Hepatocyte (in vitro differentiated cells): ENCODE results near the gene PNMA6E. TPM values are rescaled to one million over a fixed set of nuclear protein-coding genes. Genes with fewer than 3 reads are reported as not detected.

Source experiments
- DNase-seq: peaks from one replicate; pipeline ENCODE4 v3.0.0-alpha.2; 2016; ENCODE audit warnings: low spot score
- H2AFZ ChIP-seq: fragments of 200-600 bp; sonication (generic); 2 replicates; pipeline ENCODE4 v1.6.0; 2016; ENCODE audit warnings: antibody characterized with exemption, mild to moderate bottlenecking
- H3K27ac ChIP-seq: fragments of 200-600 bp; sonication (generic); 2 replicates; pipeline ENCODE4 v1.5.1; 2016; ENCODE audit warnings: mild to moderate bottlenecking
- H3K27me3 ChIP-seq: fragments of 200-600 bp; sonication (generic); 2 replicates; pipeline ENCODE4 v1.6.1; 2016
- H3K36me3 ChIP-seq: fragments of 200-600 bp; sonication (generic); replicated peaks from 2 replicates; pipeline ENCODE4 v1.5.1; 2016; ENCODE audit warnings: low read depth; ENCODE audit not compliant: insufficient read depth
- H3K4me1 ChIP-seq: fragments of 200-600 bp; sonication (generic); 2 replicates; pipeline ENCODE4 v1.5.1; 2016; ENCODE audit warnings: mild to moderate bottlenecking, moderate library complexity; ENCODE audit not compliant: insufficient read depth
- H3K4me2 ChIP-seq: fragments of 200-600 bp; sonication (generic); 2 replicates; pipeline ENCODE4 v1.6.0; 2016
- H3K4me3 ChIP-seq: fragments of 200-600 bp; sonication (generic); 2 replicates; pipeline ENCODE4 v1.5.1; 2016; ENCODE audit warnings: mild to moderate bottlenecking
- H3K79me2 ChIP-seq: fragments of 200-600 bp; sonication (generic); 2 replicates; pipeline ENCODE4 v1.6.0; 2017; ENCODE audit warnings: mild to moderate bottlenecking
- H3K9me2 ChIP-seq: fragments of 200-600 bp; sonication (generic); replicated peaks from 2 replicates; pipeline ENCODE4 v1.6.0; 2017; ENCODE audit warnings: mild to moderate bottlenecking; ENCODE audit not compliant: insufficient read depth
- H3K9me3 ChIP-seq: fragments of 200-600 bp; sonication (generic); 2 replicates; pipeline ENCODE4 v1.5.1; 2016; ENCODE audit warnings: low read depth, mild to moderate bottlenecking
- H4K20me1 ChIP-seq: fragments of 200-600 bp; sonication (generic); 2 replicates; pipeline ENCODE4 v1.6.0; 2016; ENCODE audit warnings: mild to moderate bottlenecking; ENCODE audit not compliant: insufficient read depth, poor library complexity, severe bottlenecking
- EZH2 ChIP-seq: fragments of 200-600 bp; sonication (generic); IDR thresholded peaks from 2 replicates; pipeline ENCODE4 v1.6.1; 2016; ENCODE audit warnings: antibody characterized with exemption, mild to moderate bottlenecking, borderline replicate concordance
- EZH2phosphoT487 ChIP-seq: fragments of 200-600 bp; sonication (generic); IDR thresholded peaks from one replicate; pipeline ENCODE4 v1.6.1; 2018; ENCODE audit warnings: antibody characterized with exemption, mild to moderate bottlenecking, low read depth, moderate library complexity; ENCODE audit not compliant: unreplicated experiment, severe bottlenecking
- WGBS: methylation state at CpG from one replicate; pipeline ENCODE4 v1.1.6; 2016; ENCODE audit warnings: low lambda C conversion rate; ENCODE audit errors: missing lambda C conversion rate; 5-methylcytosine and 5-hydroxymethylcytosine counted together
- polyA plus RNA-seq: library from polyadenylated mRNA; unstranded; fragments of >200 nt; fragmentation: Nextera tagmentation; extraction: Ambion mirVana; gene quantifications from 2 replicates; pipeline ENCODE4 v1.2.1, GENCODE V29; 2016
- total RNA-seq: library from RNA; depleted of rRNA; stranded (reverse); fragments of >200 nt; gene quantifications from 2 replicates; pipeline ENCODE4 v1.2.3, GENCODE V29; 2014
- TF ChIP-seq, protein P1 (sequence below): fragments of 200-600 bp; sonication (generic); IDR thresholded peaks from 2 replicates; pipeline ENCODE4 v1.5.1; 2016; ENCODE audit warnings: antibody characterized with exemption, mild to moderate bottlenecking; ENCODE audit not compliant: poor library complexity

The PNMA6E gene
- total and polyA plus RNA-seq, 2 experiments from 2014 or later, result not detected

DNA sequence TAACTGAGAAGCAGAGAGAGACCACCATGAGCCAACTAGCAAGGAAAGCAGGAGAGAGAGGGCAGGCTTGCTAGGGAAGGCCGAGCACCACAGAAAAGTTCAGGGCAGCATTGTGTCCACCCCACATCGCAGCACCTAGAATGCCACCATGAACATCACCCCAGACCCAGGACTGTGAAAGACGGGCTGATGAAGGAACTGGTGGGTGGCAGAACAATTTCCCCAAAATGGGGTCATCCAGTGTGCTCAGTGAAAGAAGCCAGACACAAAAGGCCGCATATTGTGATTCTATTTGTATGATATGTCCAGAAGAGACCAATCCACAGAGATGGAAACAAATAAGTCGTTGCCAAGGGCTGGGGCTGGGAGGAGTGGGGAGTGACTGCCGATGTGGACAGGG lies 16.8 kb downstream of the PNMA6E start:
- DNase-seq, result no peak
- Histone ChIP-seq H3K9me2 (no peaks in the 10 kb centered on the region), H3K9me3 (no peaks in the 10 kb centered on the region), H3K27me3 (no peaks in the 10 kb centered on the region), H3K36me3 (no peaks in the 10 kb centered on the region), H3K4me3 (no peak overlapping the region), H3K4me1 (no peaks in the 10 kb centered on the region), H3K4me2 (no peak overlapping the region), H4K20me1 (no peaks in the 10 kb centered on the region), H3K79me2 (no peaks in the 10 kb centered on the region), H3K27ac (no peak overlapping the region), H2AFZ (no peak overlapping the region)
- TF ChIP-seq EZH2 (no peak), EZH2phosphoT487 (no peak)
- TF ChIP-seq, protein P1, sequence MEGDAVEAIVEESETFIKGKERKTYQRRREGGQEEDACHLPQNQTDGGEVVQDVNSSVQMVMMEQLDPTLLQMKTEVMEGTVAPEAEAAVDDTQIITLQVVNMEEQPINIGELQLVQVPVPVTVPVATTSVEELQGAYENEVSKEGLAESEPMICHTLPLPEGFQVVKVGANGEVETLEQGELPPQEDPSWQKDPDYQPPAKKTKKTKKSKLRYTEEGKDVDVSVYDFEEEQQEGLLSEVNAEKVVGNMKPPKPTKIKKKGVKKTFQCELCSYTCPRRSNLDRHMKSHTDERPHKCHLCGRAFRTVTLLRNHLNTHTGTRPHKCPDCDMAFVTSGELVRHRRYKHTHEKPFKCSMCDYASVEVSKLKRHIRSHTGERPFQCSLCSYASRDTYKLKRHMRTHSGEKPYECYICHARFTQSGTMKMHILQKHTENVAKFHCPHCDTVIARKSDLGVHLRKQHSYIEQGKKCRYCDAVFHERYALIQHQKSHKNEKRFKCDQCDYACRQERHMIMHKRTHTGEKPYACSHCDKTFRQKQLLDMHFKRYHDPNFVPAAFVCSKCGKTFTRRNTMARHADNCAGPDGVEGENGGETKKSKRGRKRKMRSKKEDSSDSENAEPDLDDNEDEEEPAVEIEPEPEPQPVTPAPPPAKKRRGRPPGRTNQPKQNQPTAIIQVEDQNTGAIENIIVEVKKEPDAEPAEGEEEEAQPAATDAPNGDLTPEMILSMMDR, result no peak
- WGBS, result 86% methylated on average over 6 of the region's 6 CpGs

DNA sequence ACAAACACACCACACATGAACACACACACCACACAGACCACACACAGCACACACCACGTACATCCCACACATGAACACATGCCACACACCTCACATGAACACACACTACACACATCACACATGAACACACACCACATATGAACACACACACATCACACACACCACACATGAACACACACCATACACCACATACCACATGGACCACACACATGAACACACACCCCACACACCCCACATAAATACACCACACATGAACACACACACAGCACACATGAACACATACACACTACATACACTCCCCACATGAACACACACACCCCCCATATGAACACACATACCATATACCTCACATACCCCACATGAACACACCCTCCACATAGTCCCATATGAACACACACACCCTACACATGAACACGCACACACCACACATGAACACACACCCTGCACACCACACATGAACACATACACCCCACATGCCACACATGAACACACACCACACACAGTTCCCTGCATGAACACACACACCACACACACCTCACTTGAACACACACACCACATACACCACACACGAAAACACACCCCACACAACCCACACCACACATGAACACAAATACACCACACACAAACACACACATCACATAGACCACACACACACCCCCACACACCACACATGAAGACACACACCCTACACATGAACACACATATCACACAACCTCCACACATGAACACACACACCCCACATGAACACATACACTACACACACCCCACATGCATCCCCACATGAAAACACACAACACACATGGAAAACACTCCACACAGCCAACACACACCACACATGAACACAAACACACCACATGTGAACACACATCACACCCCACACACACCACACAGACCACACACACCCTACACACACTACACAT lies 18.3 kb downstream of the PNMA6E start:
- TF ChIP-seq EZH2phosphoT487, result no peak
- Histone ChIP-seq H3K27ac (peak overlapping the region; percentile 83), H3K27me3 (no peaks in the 10 kb centered on the region), H3K9me2 (no peaks in the 10 kb centered on the region), H4K20me1 (no peaks in the 10 kb centered on the region), H3K4me1 (no peaks in the 10 kb centered on the region), H3K36me3 (no peaks in the 10 kb centered on the region), H3K4me2 (peak overlapping the region; percentile 53), H2AFZ (no peak overlapping the region), H3K9me3 (no peaks in the 10 kb centered on the region), H3K79me2 (no peaks in the 10 kb centered on the region), H3K4me3 (no peak overlapping the region)
- no peak for DNase-seq
- 84% methylated on average over 3 of the region's 3 CpGs for WGBS

DNA sequence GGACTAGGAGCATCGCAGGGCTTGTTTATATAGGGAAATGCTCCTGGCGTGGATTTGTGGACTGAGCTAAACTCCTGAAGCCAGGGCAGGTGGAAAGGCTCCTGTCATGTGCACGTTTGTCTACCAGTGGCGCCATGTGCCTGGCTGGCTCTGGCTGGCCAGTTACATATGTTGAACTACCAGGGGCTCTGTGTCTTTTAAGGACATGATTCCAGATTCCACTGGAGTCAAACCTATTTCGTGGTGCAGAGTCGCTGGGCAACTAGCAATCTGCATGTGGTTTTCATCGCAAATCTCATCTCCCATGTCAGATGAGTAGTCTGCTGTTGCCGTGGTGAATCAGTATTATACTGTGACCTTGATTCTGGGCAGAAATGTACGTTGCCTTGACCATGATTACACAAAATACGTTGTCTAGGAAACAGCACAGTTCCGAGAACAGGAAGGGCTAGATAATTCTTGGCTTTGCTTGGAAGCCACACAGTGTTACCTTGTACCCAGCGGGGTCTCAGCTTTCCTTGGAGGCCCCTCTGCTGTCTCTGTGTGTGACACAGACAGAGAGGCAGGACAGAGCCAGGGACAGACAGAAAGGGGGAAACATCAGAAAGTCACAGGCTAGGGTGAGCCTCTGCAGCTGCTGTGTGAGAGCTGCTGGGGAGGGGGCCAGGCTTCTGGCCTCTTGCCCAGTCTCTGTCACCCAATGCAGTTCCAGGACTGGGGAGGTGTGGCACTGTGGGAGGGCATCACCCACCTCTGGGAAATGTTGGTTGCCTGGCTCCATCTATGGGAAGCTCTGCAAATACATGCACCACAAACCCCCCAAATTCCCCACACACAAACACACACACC lies 19.2 kb downstream of the PNMA6E start:
- no peaks in the 10 kb centered on the region for H3K9me3 ChIP-seq
- TF ChIP-seq, protein P1, result peak; percentile 18
- no peak for TF ChIP-seq EZH2phosphoT487
- H3K4me3 ChIP-seq, result no peak overlapping the region
- WGBS, result 56% methylated on average over 12 of the region's 12 CpGs
- no peaks in the 10 kb centered on the region for H3K4me1 ChIP-seq
- DNase-seq, result peak; percentile 75
- no peak overlapping the region for H2AFZ ChIP-seq
- H3K4me2 ChIP-seq, result peak overlapping the region; percentile 53
- peak overlapping the region; percentile 83 for H3K27ac ChIP-seq
- no peaks in the 10 kb centered on the region for H3K36me3 ChIP-seq
- no peaks in the 10 kb centered on the region for H3K9me2 ChIP-seq
- H3K27me3 ChIP-seq, result no peaks in the 10 kb centered on the region
- no peaks in the 10 kb centered on the region for H4K20me1 ChIP-seq
- H3K79me2 ChIP-seq, result no peaks in the 10 kb centered on the region

DNA sequence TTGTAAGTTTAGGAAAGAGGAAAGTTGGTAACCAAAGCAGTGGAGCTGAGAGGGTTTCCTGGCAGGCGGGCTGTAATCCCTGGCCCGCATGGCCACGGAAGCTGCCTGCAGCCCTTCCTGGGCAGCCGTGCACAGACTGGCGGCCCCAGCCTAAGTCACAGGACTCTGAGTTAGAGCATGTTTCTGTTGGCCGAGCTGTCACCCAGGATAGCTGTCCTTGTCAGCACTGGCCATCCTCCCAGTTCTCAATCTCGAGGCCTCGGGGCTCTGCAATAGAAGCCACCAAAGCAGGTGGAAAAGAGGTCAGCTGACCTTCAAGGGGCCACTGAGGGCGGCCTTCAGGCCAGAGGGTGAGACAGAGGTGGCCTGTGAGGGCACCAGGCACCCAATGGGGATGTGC lies 20.5 kb downstream of the PNMA6E start:
- H3K27ac ChIP-seq, result no peak overlapping the region
- 81% methylated on average over 9 of the region's 9 CpGs for WGBS
- no peak for DNase-seq

More for the DNA sequence above, 20.5 kb downstream of the PNMA6E start:
- no peak overlapping the region for H3K4me2 ChIP-seq
- H3K27me3 ChIP-seq, result no peaks in the 10 kb centered on the region
- no peak for TF ChIP-seq EZH2phosphoT487
- no peak for TF ChIP-seq EZH2
- TF ChIP-seq, protein P1, result no peak
- no peaks in the 10 kb centered on the region for H3K9me2 ChIP-seq
- no peaks in the 10 kb centered on the region for H3K36me3 ChIP-seq
- no peak overlapping the region for H2AFZ ChIP-seq
- no peaks in the 10 kb centered on the region for H3K4me1 ChIP-seq
- H3K9me3 ChIP-seq, result no peaks in the 10 kb centered on the region
- H3K4me3 ChIP-seq, result no peak overlapping the region
- no peaks in the 10 kb centered on the region for H3K79me2 ChIP-seq
- no peaks in the 10 kb centered on the region for H4K20me1 ChIP-seq
